Smooth muscle cell (in vitro differentiated cells): ENCODE data around the gene ARMC7. TPM values are rescaled to one million over a fixed set of nuclear protein-coding genes. Genes with fewer than 3 reads are reported as not detected.
"Not testable (repeated sequence)": the region's sequence is repeated elsewhere in the genome, so short reads cannot be mapped to it uniquely, and the experiment has no call there.

ENCODE experiments used
- DNase-seq: peaks from one replicate; lab custom pipeline; 2025; ENCODE audit not compliant: unreplicated experiment; lab: John Stamatoyannopoulos, UW
- H2AFZ ChIP-seq: fragments of 200-600 bp; sonication (generic); 2 replicates; pipeline ENCODE4 v1.6.0; 2016; ENCODE audit warnings: antibody characterized with exemption, low read depth, mild to moderate bottlenecking
- H3F3A ChIP-seq: fragments of 200-600 bp; sonication (generic); 2 replicates; pipeline ENCODE4 v1.6.0; 2017; ENCODE audit warnings: antibody characterized with exemption, low read depth
- H3K27ac ChIP-seq: fragments of 200-600 bp; sonication (generic); 2 replicates; pipeline ENCODE4 v1.5.1; 2016; ENCODE audit warnings: low read depth, mild to moderate bottlenecking
- H3K27me3 ChIP-seq: fragments of 200-600 bp; sonication (generic); 2 replicates; pipeline ENCODE4 v1.6.1; 2016; ENCODE audit warnings: low read depth, mild to moderate bottlenecking
- H3K36me3 ChIP-seq: fragments of 200-600 bp; sonication (generic); 2 replicates; pipeline ENCODE4 v1.5.1; 2016; ENCODE audit warnings: low read depth
- H3K4me1 ChIP-seq: fragments of 200-600 bp; sonication (generic); 2 replicates; pipeline ENCODE4 v1.5.1; 2016; ENCODE audit warnings: low read depth
- H3K4me2 ChIP-seq: fragments of 200-600 bp; sonication (generic); 2 replicates; pipeline ENCODE4 v1.6.0; 2016; ENCODE audit warnings: mild to moderate bottlenecking
- H3K4me3 ChIP-seq: fragments of 200-600 bp; sonication (generic); 2 replicates; pipeline ENCODE4 v1.5.1; 2016; ENCODE audit warnings: mild to moderate bottlenecking
- H3K79me2 ChIP-seq: fragments of 200-600 bp; sonication (generic); 2 replicates; pipeline ENCODE4 v1.6.0; 2016; ENCODE audit warnings: low read depth, mild to moderate bottlenecking
- H3K9ac ChIP-seq: fragments of 200-600 bp; sonication (generic); 2 replicates; pipeline ENCODE4 v1.6.0; 2016; ENCODE audit warnings: low read depth
- H3K9me3 ChIP-seq: fragments of 200-600 bp; sonication (generic); replicated peaks from 2 replicates; pipeline ENCODE4 v1.5.1; 2016; ENCODE audit warnings: low read depth
- H4K20me1 ChIP-seq: fragments of 200-600 bp; sonication (generic); 2 replicates; pipeline ENCODE4 v1.6.0; 2016; ENCODE audit warnings: low read depth
- CTCF ChIP-seq: fragments of 200-600 bp; sonication (generic); IDR thresholded peaks from 2 replicates; pipeline ENCODE4 v1.5.1; 2017; ENCODE audit warnings: borderline replicate concordance, mild to moderate bottlenecking, antibody characterized with exemption; ENCODE audit not compliant: insufficient read depth, poor library complexity, severe bottlenecking
- WGBS: methylation state at CpG from one replicate; pipeline ENCODE4 v1.1.7; 2016; ENCODE audit warnings: low lambda C conversion rate; 5-methylcytosine and 5-hydroxymethylcytosine counted together
- polyA plus RNA-seq: library from polyadenylated mRNA; unstranded; fragments of >200 nt; fragmentation: Nextera tagmentation; extraction: Ambion mirVana; gene quantifications from 2 replicates; pipeline ENCODE4 v1.2.1, GENCODE V29; 2016
- total RNA-seq: library from RNA; depleted of rRNA; stranded (reverse); fragments of >200 nt; gene quantifications from 2 replicates; pipeline ENCODE4 v1.2.3, GENCODE V29; 2014

The ARMC7 gene
- total and polyA plus RNA-seq, 2 experiments from 2014 or later, result 1.8 to 6.8 TPM

GRCh38 chr17:75130632-75131277 is 21.0 kb downstream of the ARMC7 start:
- Histone ChIP-seq H3K27me3 (no peaks in the 10 kb centered on the region), H3K4me2 (peak overlapping the region; percentile 99), H2AFZ (peak overlapping the region; percentile 85), H3K36me3 (peaks cover 4% of the 10 kb centered on the region), H3K4me3 (peak overlapping the region; percentile 91), H3F3A (peaks cover 17% of the 10 kb centered on the region), H3K9ac (peak overlapping the region; percentile 76), H3K9me3 (no peaks in the 10 kb centered on the region), H3K27ac (peak overlapping the region; percentile 73), H3K79me2 (peaks cover 3% of the 10 kb centered on the region), H4K20me1 (peaks cover 12% of the 10 kb centered on the region), H3K4me1 (peaks cover 5% of the 10 kb centered on the region)
- peak; percentile 30 for TF ChIP-seq CTCF
- 12% methylated on average over 25 of the region's 29 CpGs for WGBS
- DNase-seq, result peak; percentile 49

GRCh38 chr17:75131278-75132017 is 21.7 kb downstream of the ARMC7 start, which contains the start of gene NT5C:
NT5C (minus strand) TSS chr17:75131742; CDS start chr17:75131707, 35 bp downstream.
- peak within 1 kb of the TSS; percentile 91 for H3K4me3 ChIP-seq
- H2AFZ ChIP-seq, result peak within 1 kb of the TSS; percentile 85
- peak within 1 kb of the TSS; percentile 76 for H3K9ac ChIP-seq
- H3K4me2 ChIP-seq, result peak within 1 kb of the TSS; percentile 99
- peak within 1 kb of the TSS; percentile 73 for H3K27ac ChIP-seq
- no peaks in the 10 kb centered on the region for H3K9me3 ChIP-seq
- peaks cover 12% of the 10 kb centered on the region for H4K20me1 ChIP-seq
- DNase-seq, result peak; percentile 78
- peaks cover 5% of the 10 kb centered on the region for H3K4me1 ChIP-seq
- H3K79me2 ChIP-seq, result peaks cover 3% of the 10 kb centered on the region
- 2% methylated on average over 77 of the region's 82 CpGs for WGBS
- peaks cover 4% of the 10 kb centered on the region for H3K36me3 ChIP-seq
- H3K27me3 ChIP-seq, result no peaks in the 10 kb centered on the region
- peaks cover 24% of the 10 kb centered on the region for H3F3A ChIP-seq
- TF ChIP-seq CTCF, result peak; percentile 80

GRCh38 chr17:75132018-75133000 is 22.5 kb downstream of the ARMC7 start:
- Histone ChIP-seq H3K9ac (peak overlapping the region; percentile 76), H3K4me2 (peak overlapping the region; percentile 99), H4K20me1 (peaks cover 12% of the 10 kb centered on the region), H2AFZ (peak overlapping the region; percentile 85), H3F3A (peaks cover 27% of the 10 kb centered on the region), H3K27ac (peak overlapping the region; percentile 73), H3K4me3 (peak overlapping the region; percentile 91)
- not testable (repeated sequence) for H3K9me3 ChIP-seq, H3K4me1 ChIP-seq, H3K79me2 ChIP-seq, H3K36me3 ChIP-seq, H3K27me3 ChIP-seq, DNase-seq
- 88% methylated on average over 40 of the region's 40 CpGs for WGBS

- H3K36me3 ChIP-seq, result peaks cover 4% of the 10 kb centered on the region
- WGBS, result 95% methylated on average over 3 of the region's 3 CpGs
- no peaks in the 10 kb centered on the region for H3K27me3 ChIP-seq
These were observed 23.2 kb downstream of the ARMC7 start for GRCh38 chr17:75133001-75133400.

More at GRCh38 chr17:75133001-75133400, 23.2 kb downstream of the ARMC7 start:
- H3K4me1 ChIP-seq, result peaks cover 5% of the 10 kb centered on the region
- peaks cover 12% of the 10 kb centered on the region for H4K20me1 ChIP-seq
- peak overlapping the region; percentile 27 for H3K27ac ChIP-seq
- TF ChIP-seq CTCF, result no peak
- H3K4me3 ChIP-seq, result no peak overlapping the region
- H3K79me2 ChIP-seq, result peaks cover 3% of the 10 kb centered on the region
- DNase-seq, result no peak
- H3K9me3 ChIP-seq, result no peaks in the 10 kb centered on the region
- no peak overlapping the region for H3K9ac ChIP-seq
- no peak overlapping the region for H2AFZ ChIP-seq
- H3K4me2 ChIP-seq, result no peak overlapping the region
- H3F3A ChIP-seq, result peaks cover 33% of the 10 kb centered on the region
